Measurements from ENCODE around the gene NOX3.
"Not testable (repeated sequence)": the region's sequence is repeated elsewhere in the genome, so short reads cannot be mapped to it uniquely, and the experiment has no call there.

NOX3 gene

DNA sequence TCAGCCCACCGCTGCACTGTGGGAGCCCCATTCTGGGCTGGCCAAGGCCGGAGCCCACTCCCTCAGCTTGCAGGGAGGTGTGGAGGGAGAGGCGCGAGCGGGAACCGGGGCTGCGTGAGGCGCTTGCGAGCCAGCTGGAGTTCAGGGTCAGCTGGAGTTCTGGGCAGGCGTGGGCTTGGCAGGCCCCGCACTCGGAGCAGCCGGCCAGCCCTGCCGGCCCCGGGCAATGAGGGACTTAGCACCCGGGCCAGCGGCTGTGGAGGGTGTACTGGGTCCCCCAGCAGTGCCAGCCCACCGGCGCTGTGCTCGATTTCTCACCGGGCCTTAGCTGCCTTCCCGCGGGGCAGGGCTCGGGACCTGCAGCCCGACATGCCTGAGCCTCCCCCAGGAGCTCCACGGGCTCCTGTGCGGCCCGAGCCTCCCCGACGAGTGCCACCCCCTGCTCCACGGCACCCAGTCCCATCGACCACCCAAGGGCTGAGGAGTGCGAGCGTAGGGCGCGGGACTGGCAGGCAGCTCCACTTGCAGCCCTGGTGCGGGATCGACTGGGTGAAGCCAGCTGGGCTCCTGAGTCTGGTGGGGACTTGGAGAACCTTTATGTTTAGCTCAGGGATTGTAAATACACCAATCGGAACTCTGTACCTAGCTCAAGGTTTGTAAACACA, 92.5 kb downstream of the NOX3 start:
- not testable (repeated sequence) for DNase-seq

DNA sequence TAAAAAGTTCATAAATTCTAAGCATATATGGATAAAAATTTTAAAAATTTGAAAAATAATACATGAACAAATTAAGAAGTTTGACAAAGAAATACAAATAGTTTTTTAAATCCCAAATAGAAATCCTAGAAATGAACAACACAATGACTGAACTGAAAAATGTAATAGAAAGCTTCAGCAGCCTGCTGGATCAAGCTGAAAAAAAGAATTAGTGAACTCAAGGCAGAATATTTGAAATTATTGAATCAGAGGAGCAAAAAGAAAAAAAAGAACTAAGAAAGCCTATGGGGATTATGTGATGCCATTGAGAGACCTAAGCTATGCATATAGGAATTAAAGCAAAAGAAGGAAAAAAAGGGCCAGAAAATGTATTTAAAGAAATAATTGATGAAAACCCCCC, 101.5 kb downstream of the NOX3 start:
- DNase-seq: no peak

DNA sequence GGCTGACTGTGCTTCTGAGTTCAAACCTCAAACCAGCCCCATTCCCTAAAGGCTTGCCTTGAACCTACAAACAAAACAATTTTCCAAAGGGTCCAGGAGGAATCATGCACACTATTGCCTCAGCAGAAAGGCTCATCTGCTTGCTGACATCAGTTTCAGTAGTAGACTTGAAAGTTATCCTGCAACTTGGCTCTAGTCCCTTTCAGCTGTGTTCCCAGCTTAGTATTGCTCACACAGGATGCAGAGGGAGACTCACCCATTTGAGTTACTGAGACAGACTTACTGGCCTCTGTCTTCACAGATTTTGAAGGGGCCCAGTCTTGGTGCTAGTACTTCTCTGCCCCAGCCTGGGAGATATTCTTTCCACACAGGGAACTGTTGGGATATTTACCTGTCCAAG, 102.8 kb downstream of the NOX3 start:
- DNase-seq: no peak

DNA sequence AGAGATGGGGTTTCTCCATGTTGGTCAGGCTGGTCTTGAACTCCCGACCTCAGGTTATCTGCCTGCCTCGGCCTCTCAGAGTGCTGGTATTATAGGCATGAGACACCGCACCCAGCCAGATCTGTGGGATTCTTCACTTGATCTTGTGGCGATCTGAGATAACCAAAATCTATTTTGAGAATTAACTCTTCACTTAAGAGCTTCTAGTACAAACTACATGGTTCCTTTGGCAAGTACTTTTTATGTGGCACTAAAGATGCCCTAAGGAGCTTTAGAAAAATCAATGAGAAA, 103.6 kb downstream of the NOX3 start:
- no peak for DNase-seq

DNA sequence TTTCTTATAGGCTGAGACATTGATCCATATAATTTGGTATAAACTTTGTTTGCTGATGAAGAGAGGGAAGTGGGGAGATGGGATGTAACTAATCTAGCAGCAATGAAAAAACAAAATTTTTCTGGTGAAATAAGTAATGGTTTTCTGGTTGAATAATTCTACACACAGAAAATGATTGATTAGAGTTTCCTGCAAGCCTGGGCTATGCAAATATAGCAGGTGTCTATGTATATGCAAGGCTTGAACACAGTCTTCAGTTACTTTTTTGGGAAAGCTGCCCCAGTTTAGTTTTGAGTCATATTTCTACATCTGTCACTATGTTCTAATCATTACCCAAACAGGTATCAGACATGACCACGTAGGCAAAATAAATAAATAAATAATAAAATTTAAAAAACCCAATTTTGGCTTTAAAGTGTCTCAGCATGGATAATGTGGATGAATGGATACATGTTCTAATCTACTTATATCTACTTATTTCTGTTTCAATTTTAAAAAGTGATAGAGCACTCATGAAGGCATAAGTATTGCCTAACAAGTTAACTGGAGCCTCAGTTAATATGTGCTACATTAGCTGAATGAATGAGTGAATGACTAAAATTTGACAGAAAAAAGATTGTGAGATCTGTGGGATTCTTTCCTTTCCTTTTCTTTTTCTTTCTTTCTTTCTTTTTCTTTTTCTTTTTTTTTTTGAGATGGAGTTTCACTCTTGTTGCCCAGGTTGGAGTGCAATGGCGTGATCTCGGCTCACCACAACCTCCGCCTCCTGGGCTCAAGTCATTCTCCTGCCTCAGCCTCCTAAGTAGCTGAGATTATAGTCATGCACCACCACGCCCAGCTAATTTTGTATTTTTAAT, 104.1 kb downstream of the NOX3 start:
- DNase-seq: no peak

DNA sequence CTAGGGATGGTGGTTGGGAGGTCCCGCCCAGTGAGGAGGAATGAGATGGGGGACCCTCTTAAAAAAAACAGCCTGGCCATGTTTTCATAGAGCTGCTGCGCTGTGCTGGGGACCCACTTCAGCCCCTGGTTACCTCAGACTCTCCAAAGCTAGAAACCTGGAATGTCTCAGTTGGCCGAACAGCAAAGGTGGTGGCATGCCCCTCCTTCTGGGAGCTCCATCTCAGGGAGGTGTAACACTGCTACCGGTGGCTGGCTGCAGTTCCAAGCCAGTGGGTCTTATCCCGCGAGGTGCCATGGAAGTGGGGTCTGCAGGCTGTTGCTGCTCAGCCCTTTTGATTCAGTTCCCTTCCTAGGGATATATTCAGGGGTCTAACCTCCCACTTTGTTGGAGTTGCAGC, 105.7 kb downstream of the NOX3 start:
- no peak for DNase-seq

DNA sequence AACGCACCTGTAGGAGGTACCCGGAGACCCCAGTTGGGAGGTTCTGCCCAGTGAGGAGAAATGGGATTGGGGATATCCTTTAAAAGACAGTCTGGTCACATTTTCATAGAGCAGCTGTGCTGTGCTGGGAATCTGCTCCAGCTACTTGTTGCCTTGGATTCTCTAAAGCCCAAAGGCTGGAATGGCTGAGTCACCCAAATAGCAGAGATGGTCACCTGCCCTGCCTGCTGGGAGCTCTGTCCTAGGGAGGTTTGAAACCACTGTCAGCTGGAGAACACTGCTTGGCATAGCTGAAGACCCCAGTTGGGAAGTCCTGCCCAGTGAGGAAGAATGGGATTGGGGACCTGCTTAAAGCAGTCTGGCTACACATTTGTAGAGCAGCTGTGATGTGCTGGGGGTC, 106.5 kb downstream of the NOX3 start:
- no peak for DNase-seq

DNA sequence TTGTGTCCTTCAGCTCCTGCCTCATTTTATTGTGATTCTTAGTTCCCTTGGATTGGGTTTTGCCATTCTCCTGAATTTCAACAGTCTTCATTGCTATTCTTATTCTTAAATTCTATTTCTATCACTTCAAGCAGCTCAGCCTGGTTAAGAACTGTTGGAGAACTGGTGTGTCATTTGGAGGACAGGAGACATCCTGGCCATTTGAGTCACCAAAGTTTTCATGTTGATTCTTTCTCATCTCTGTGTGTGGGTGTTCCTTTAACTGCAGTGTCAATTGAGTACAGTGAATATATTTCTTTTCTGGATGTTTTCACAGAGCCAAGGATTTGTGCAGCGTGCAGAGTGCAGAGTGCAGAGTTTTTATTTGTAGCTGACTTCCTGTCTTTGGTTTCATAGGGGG, 107.8 kb downstream of the NOX3 start:
- DNase-seq: no peak

DNA sequence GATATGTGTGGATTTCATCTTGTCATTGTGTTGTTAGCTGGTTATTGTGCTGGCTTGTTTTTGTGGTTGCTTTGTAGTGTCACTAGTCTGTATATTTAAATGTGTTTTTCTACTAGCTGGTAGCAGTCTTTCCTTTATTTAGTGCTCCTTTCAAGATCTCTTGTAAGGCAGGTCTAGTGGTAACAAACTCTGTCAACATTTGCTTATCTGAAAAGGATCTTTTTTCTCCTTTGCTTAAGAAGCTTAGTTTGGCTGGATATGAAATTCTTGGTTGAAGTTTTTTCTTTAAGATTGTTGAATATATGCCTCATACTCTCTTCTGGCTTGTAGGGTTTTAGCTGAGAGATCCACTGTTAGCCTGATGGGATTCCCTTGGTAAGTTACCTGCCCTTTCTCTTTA, 108.7 kb downstream of the NOX3 start:
- no peak for DNase-seq

Measured in activated CD8-positive, alpha-beta memory T cell treated with anti-CD3 and anti-CD28 coated beads, Interleukin-2, amount 50 U/mL, for 48 hours (primary cell).